ENCODE measurements around the gene RNF6. TPM values are rescaled to one million over a fixed set of nuclear protein-coding genes. Genes with fewer than 3 reads are reported as not detected.

RNF6 gene
- total RNA-seq, 6 experiments from 2014 or later = 47.6 to 51.7 (median 48.5) TPM

GRCh38 chr13:26216042-26216441 lies 6.1 kb downstream of the RNF6 start:
- Mint-ChIP-seq H3K27me3 (ENCODE audit: insufficient read depth) (no peaks in the 10 kb centered on the region), H3K4me1 (ENCODE audit: low read depth) (peaks cover 18% of the 10 kb centered on the region), H3K4me3 (no peak overlapping the region), H3K36me3 (ENCODE audit: low read depth) (peaks cover 51% of the 10 kb centered on the region), H3K9me3 (no peaks in the 10 kb centered on the region), H3K27ac (no peak overlapping the region)
- TF ChIP-seq CTCF (IDR thresholded peaks at IDR 0.05) = no peak
- no peak for DNase-seq

- H3K27me3 Mint-ChIP-seq (ENCODE audit: insufficient read depth) = no peaks in the 10 kb centered on the region
- peaks cover 40% of the 10 kb centered on the region for H3K36me3 Mint-ChIP-seq (ENCODE audit: low read depth)
- H3K9me3 Mint-ChIP-seq = no peaks in the 10 kb centered on the region
Observed at GRCh38 chr13:26213982-26214381, 8.1 kb downstream of the RNF6 start.

GRCh38 chr13:26213345-26213744 lies 8.8 kb downstream of the RNF6 start:
- TF ChIP-seq CTCF (IDR thresholded peaks at IDR 0.05) = no peak
- no peaks in the 10 kb centered on the region for H3K27me3 Mint-ChIP-seq (ENCODE audit: insufficient read depth)
- no peak overlapping the region for H3K27ac Mint-ChIP-seq
- no peaks in the 10 kb centered on the region for H3K4me1 Mint-ChIP-seq (ENCODE audit: low read depth)
- H3K4me3 Mint-ChIP-seq = no peak overlapping the region
- H3K36me3 Mint-ChIP-seq (ENCODE audit: low read depth) = peaks cover 42% of the 10 kb centered on the region
- H3K9me3 Mint-ChIP-seq = no peaks in the 10 kb centered on the region
- DNase-seq = no peak

More at GRCh38 chr13:26213982-26214381, 8.1 kb downstream of the RNF6 start:
- DNase-seq = no peak
- TF ChIP-seq CTCF (IDR thresholded peaks at IDR 0.05) = no peak
- no peaks in the 10 kb centered on the region for H3K4me1 Mint-ChIP-seq (ENCODE audit: low read depth)
- no peak overlapping the region for H3K4me3 Mint-ChIP-seq
- no peak overlapping the region for H3K27ac Mint-ChIP-seq

GRCh38 chr13:26208287-26208686 lies 13.8 kb downstream of the RNF6 start:
- H3K36me3 Mint-ChIP-seq (ENCODE audit: low read depth) = peaks cover 19% of the 10 kb centered on the region
- H3K27ac Mint-ChIP-seq = no peak overlapping the region
- no peak for TF ChIP-seq CTCF (IDR thresholded peaks at IDR 0.05)
- no peaks in the 10 kb centered on the region for H3K9me3 Mint-ChIP-seq
- DNase-seq = no peak
- H3K4me3 Mint-ChIP-seq = no peak overlapping the region
- H3K27me3 Mint-ChIP-seq (ENCODE audit: insufficient read depth) = no peaks in the 10 kb centered on the region
- peaks cover 3% of the 10 kb centered on the region for H3K4me1 Mint-ChIP-seq (ENCODE audit: low read depth)

- Mint-ChIP-seq H3K27ac (peak overlapping the region; percentile 81), H3K27me3 (ENCODE audit: insufficient read depth) (no peaks in the 10 kb centered on the region), H3K9me3 (no peaks in the 10 kb centered on the region), H3K4me3 (peak overlapping the region; percentile 61), H3K4me1 (ENCODE audit: low read depth) (peaks cover 32% of the 10 kb centered on the region), H3K36me3 (ENCODE audit: low read depth) (no peaks in the 10 kb centered on the region)
- DNase-seq = peak; percentile 45
- TF ChIP-seq CTCF (IDR thresholded peaks at IDR 0.05) = no peak
Observed at GRCh38 chr13:26202365-26202972, 19.6 kb downstream of the RNF6 start.

Data from HFFc6 (cell line).